SK-N-SH (cell line): ENCODE measurements around the gene CNN2. TPM values are rescaled to one million over a fixed set of nuclear protein-coding genes. Genes with fewer than 3 reads are reported as not detected.

Source experiments
- CTCF ChIA-PET: fragments of 300-600, 350-600 bp; formaldehyde crosslinking; extraction: SDS; loops from one replicate; lab custom pipeline; 2021; lab: Yijun Ruan, JAX
- POLR2A ChIA-PET: fragments of 350-600 bp; sonication (Branson Sonifier 250); formaldehyde crosslinking; extraction: SDS; loops from one replicate; lab custom pipeline; 2020; ENCODE audit warnings: antibody characterized with exemption, inconsistent platforms; lab: Yijun Ruan, JAX
- DNase-seq: peaks from one replicate; pipeline ENCODE4 v3.0.0; 2012
- H2AFZ ChIP-seq: fragments of 200-600 bp; sonication (generic); 2 replicates; pipeline ENCODE4 v1.8.1; 2016; ENCODE audit warnings: antibody characterized with exemption, mild to moderate bottlenecking, low read depth
- H3F3A ChIP-seq: fragments of 200-600 bp; sonication (generic); replicated peaks from 2 replicates; pipeline ENCODE3; 2016; ENCODE audit warnings: antibody characterized with exemption, mild to moderate bottlenecking; ENCODE audit not compliant: insufficient read depth
- H3K27ac ChIP-seq, 2 experiments: fragments of 200-500 bp in 1 of 2; fragments of 200-600 bp in 1 of 2; sonication (Bioruptor generic) in 1 of 2; sonication (generic), shearing (Covaris generic) in 1 of 2; 2 replicates each; pipeline versions ENCODE4 v1.5.1 to v1.6.1; 2014 to 2016; ENCODE audit warnings: low read depth in 2 of 2, inconsistent platforms in 1 of 2, low read length in 1 of 2, mild to moderate bottlenecking in 1 of 2, mixed read lengths in 1 of 2
- H3K27me3 ChIP-seq: fragments of 200-600 bp; sonication (generic), shearing (Covaris generic); 2 replicates; pipeline ENCODE4 v1.6.1; 2016; ENCODE audit warnings: mixed run types; ENCODE audit not compliant: insufficient read depth
- H3K36me3 ChIP-seq, 2 experiments: fragments of 200-500 bp in 1 of 2; fragments of 200-600 bp in 1 of 2; sonication (Bioruptor generic) in 1 of 2; sonication (generic) in 1 of 2; replicated peaks in 1 of 2; 2 replicates each; pipeline versions ENCODE3 to v1.5.1; 2014 to 2016; ENCODE audit warnings: low read length in 1 of 2, mild to moderate bottlenecking in 1 of 2; ENCODE audit not compliant: insufficient read depth in 2 of 2, control insufficient read depth in 1 of 2
- H3K4me1 ChIP-seq, 2 experiments: fragments of 200-500 bp in 1 of 2; fragments of 200-600 bp in 1 of 2; sonication (Bioruptor generic) in 1 of 2; sonication (generic), shearing (Covaris generic) in 1 of 2; 2 replicates each; pipeline versions ENCODE4 v1.5.1 to v1.6.1; 2014 to 2016; ENCODE audit warnings: low read depth in 1 of 2, low read length in 1 of 2, mixed run types in 1 of 2; ENCODE audit not compliant: insufficient read depth in 2 of 2, control insufficient read depth in 1 of 2
- H3K4me2 ChIP-seq: fragments of 200-600 bp; sonication (generic), shearing (Covaris generic); 2 replicates; pipeline ENCODE4 v1.6.1; 2017; ENCODE audit warnings: mixed run types
- H3K4me3 ChIP-seq, 2 experiments: fragments of 200-500 bp in 1 of 2; fragments of 200-600 bp in 1 of 2; sonication (Bioruptor generic) in 1 of 2; sonication (generic), shearing (Covaris generic) in 1 of 2; 2 replicates each; pipeline versions ENCODE4 v1.5.1 to v1.8.1; 2014 to 2016; ENCODE audit warnings: low read depth in 2 of 2, inconsistent platforms in 1 of 2, low read length in 1 of 2, mild to moderate bottlenecking in 1 of 2, mixed read lengths in 1 of 2, moderate library complexity in 1 of 2
- H3K79me2 ChIP-seq: fragments of 200-600 bp; sonication (generic); 2 replicates; pipeline ENCODE4 v1.8.1; 2017; ENCODE audit warnings: mild to moderate bottlenecking; ENCODE audit not compliant: insufficient read depth
- H3K9ac ChIP-seq: fragments of 200-600 bp; sonication (generic); 2 replicates; pipeline ENCODE4 v1.6.1; 2017; ENCODE audit warnings: mixed run types
- H3K9me2 ChIP-seq: fragments of 200-600 bp; sonication (generic); 2 replicates; pipeline ENCODE4 v1.6.1; 2017; ENCODE audit warnings: mixed run types
- H3K9me3 ChIP-seq: fragments of 200-600 bp; sonication (generic); 2 replicates; pipeline ENCODE4 v1.6.1; 2017; ENCODE audit warnings: mixed run types, mild to moderate bottlenecking, moderate library complexity
- H4K20me1 ChIP-seq: fragments of 200-600 bp; sonication (generic); 2 replicates; pipeline ENCODE4 v1.6.1; 2017; ENCODE audit warnings: mild to moderate bottlenecking, mixed run types; ENCODE audit not compliant: insufficient read depth
- CTCF ChIP-seq: fragments of 200-600 bp; sonication (generic); IDR thresholded peaks from 2 replicates; pipeline ENCODE4 v1.6.1; 2017; ENCODE audit warnings: antibody characterized with exemption, mild to moderate bottlenecking, moderate library complexity
- GABPA ChIP-seq: IDR thresholded peaks from 2 replicates; pipeline ENCODE4 v1.4.0; 2012; ENCODE audit warnings: low read depth, mild to moderate bottlenecking
- MAX ChIP-seq: IDR thresholded peaks from 2 replicates; pipeline ENCODE4 v1.4.0; 2012; ENCODE audit warnings: low read depth
- TAF1 ChIP-seq: IDR thresholded peaks from 2 replicates; pipeline ENCODE4 v1.6.1; 2012; ENCODE audit warnings: low read depth, mild to moderate bottlenecking, low read length, moderate library complexity, borderline replicate concordance
- TCF12 ChIP-seq: IDR thresholded peaks from 2 replicates; pipeline ENCODE4 v1.4.0; 2012
- YY1 ChIP-seq: IDR thresholded peaks from 2 replicates; pipeline ENCODE4 v1.4.0; 2012; ENCODE audit warnings: low read depth, mild to moderate bottlenecking
- WGBS: methylation state at CpG from one replicate; pipeline ENCODE4 v1.1.6; 2017; ENCODE audit warnings: low lambda C conversion rate; 5-methylcytosine and 5-hydroxymethylcytosine counted together
- polyA plus RNA-seq, 3 experiments: library from polyadenylated mRNA; depleted of rRNA; stranded (reverse); fragments of >200 nt; gene quantifications; 2 replicates each; pipeline ENCODE4 v1.2.3, GENCODE V29; 2012

CNN2 gene
- polyA plus RNA-seq, 1 of the 3 experiments (the other 2 are of a cell fraction) = 279 TPM

- H3K4me3 ChIP-seq = peak overlapping the region in 1 of 2 experiments; percentile 6; a peak in 1 of 4 replicates
- ChIA-PET CTCF (interaction anchor here (0.6 to 3.2 kb wide), 13 partner anchors 9 to 218 kb away, joined by 3 to 24 read pairs (median 5); partner anchors contain the start of genes ABCA7, ARHGAP45, CNN2 and WDR18), POLR2A (interaction anchor here (0.6 to 2.4 kb wide), 4 partner anchors 22 to 188 kb away, joined by 3 to 9 read pairs (median 4); partner anchors contain the start of genes CIRBP and GPX4)
- TF ChIP-seq TAF1 (no peak), CTCF (peak; percentile 32)
- H3K27ac ChIP-seq = no peak overlapping the region
- no peak overlapping the region for H2AFZ ChIP-seq
- 30% methylated on average over 22 of the region's 58 CpGs for WGBS
- H3K27me3 ChIP-seq = no peaks in the 10 kb centered on the region
- peaks cover 0 to 22% of the 10 kb centered on the region in 2 experiments; a peak in 2 of 4 replicates for H3K4me1 ChIP-seq
- no peaks in the 10 kb centered on the region for H3K79me2 ChIP-seq
- no peaks in the 10 kb centered on the region for H3K9me3 ChIP-seq
- 0 out of 2 replicates have a peak overlapping the region, but pooled peaks have one; percentile 33 for H3K4me2 ChIP-seq
- no peaks in the 10 kb centered on the region for H4K20me1 ChIP-seq
- H3K9me2 ChIP-seq = no peaks in the 10 kb centered on the region
- H3K9ac ChIP-seq = no peak overlapping the region
- DNase-seq = no peak
- peaks cover 11% of the 10 kb centered on the region for H3F3A ChIP-seq
- no peaks in the 10 kb centered on the region for H3K36me3 ChIP-seq
Measured at GRCh38 chr19:1081301-1082164, 55.1 kb downstream of the CNN2 start.

- H4K20me1 ChIP-seq = no peaks in the 10 kb centered on the region
- peaks cover 0 to under 1% of the 10 kb centered on the region in 2 experiments for H3K36me3 ChIP-seq
- TF ChIP-seq GABPA = no peak
- TF ChIP-seq TCF12 = no peak
- 0 out of 2 replicates have a peak, but pooled peaks have one; percentile 22 for TF ChIP-seq MAX
- TF ChIP-seq YY1 = no peak
- no peaks in the 10 kb centered on the region for H3K27me3 ChIP-seq
- H3K4me3 ChIP-seq = peak overlapping the region; percentile 45 to 47
- no peaks in the 10 kb centered on the region for H3K9me2 ChIP-seq
- H3K4me1 ChIP-seq = peaks cover 0 to 22% of the 10 kb centered on the region in 2 experiments; a peak in 2 of 4 replicates
- H3K4me2 ChIP-seq = peak overlapping the region; percentile 82
- H3K9ac ChIP-seq = no peak overlapping the region
- H3K27ac ChIP-seq = no peak overlapping the region
- H3K9me3 ChIP-seq = no peaks in the 10 kb centered on the region
- ChIA-PET CTCF (interaction anchor here (0.7 to 3.2 kb wide), 9 partner anchors 8 to 113 kb away, joined by 3 to 24 read pairs (median 6); partner anchors contain the start of genes ABCA7, ARHGAP45 and CNN2), POLR2A (interaction anchor here (0.9 to 2.4 kb wide), 3 partner anchors 21 to 187 kb away, joined by 3 to 9 read pairs (median 4); partner anchors contain the start of genes CIRBP and GPX4)
- 5% methylated on average over 17 of the region's 51 CpGs for WGBS
- H3K79me2 ChIP-seq = no peaks in the 10 kb centered on the region
- DNase-seq = peak; percentile 92
- no peak overlapping the region for H2AFZ ChIP-seq
- H3F3A ChIP-seq = peaks cover 13% of the 10 kb centered on the region
Measured at GRCh38 chr19:1082165-1082927, 55.9 kb downstream of the CNN2 start.
